Calu3 (cell line): ENCODE data around the gene MPND. TPM values are rescaled to one million over a fixed set of nuclear protein-coding genes. Genes with fewer than 3 reads are reported as not detected.

Experiments
- BruUV-seq: library from RNA; stranded (reverse); fragments of 400-500 nt; replicated peaks from 2 replicates; lab custom pipeline; 2021; lab: Mats Ljungman, UMichigan
- CTCF ChIA-PET: fragments of 300-600 bp; sonication (Branson Sonifier 250); formaldehyde crosslinking; loops from one replicate; lab custom pipeline; 2022; ENCODE audit warnings: antibody characterized with exemption; lab: Charles Lee
- DNase-seq: peaks from one replicate; pipeline ENCODE4 v3.0.0; 2022
- H3K27ac Mint-ChIP-seq: one replicate; pipeline ENCODE4 v1.8.0; 2022; ENCODE audit warnings: mixed read lengths; ENCODE audit not compliant: unreplicated experiment
- H3K27me3 Mint-ChIP-seq: one replicate; pipeline ENCODE4 v1.8.0; 2022; ENCODE audit warnings: mixed read lengths; ENCODE audit not compliant: unreplicated experiment
- H3K36me3 Mint-ChIP-seq: one replicate; pipeline ENCODE4 v1.8.0; 2022; ENCODE audit warnings: mild to moderate bottlenecking, moderate library complexity, mixed read lengths; ENCODE audit not compliant: insufficient read depth, unreplicated experiment
- H3K4me1 Mint-ChIP-seq: one replicate; pipeline ENCODE4 v1.8.0; 2022; ENCODE audit warnings: mild to moderate bottlenecking, low read depth, mixed read lengths; ENCODE audit not compliant: unreplicated experiment
- H3K4me3 Mint-ChIP-seq: one replicate; pipeline ENCODE4 v1.8.0; 2022; ENCODE audit warnings: mild to moderate bottlenecking, low read depth, moderate library complexity, mixed read lengths; ENCODE audit not compliant: unreplicated experiment
- H3K9me3 Mint-ChIP-seq: one replicate; pipeline ENCODE4 v1.8.0; 2022; ENCODE audit warnings: low read depth, mixed read lengths; ENCODE audit not compliant: unreplicated experiment
- CTCF ChIP-seq: fragments of 200-600 bp; IDR thresholded peaks from one replicate; pipeline ENCODE4 v1.8.0; 2022; ENCODE audit warnings: antibody characterized with exemption; ENCODE audit not compliant: unreplicated experiment
- intact Hi-C: fragments of 100-400 bp; cut with micrococcal nuclease; formaldehyde crosslinking; loops from one replicate; pipeline ENCODE4 v1.10.0; 2022; ENCODE audit not compliant: unreplicated experiment
- total RNA-seq: library from RNA; stranded (reverse); gene quantifications from 2 replicates; pipeline ENCODE4 v1.2.3, GENCODE V29; 2022

Gene MPND
- total RNA-seq, 1 experiment from 2014 or later: 21.1 TPM

GRCh38 chr19:4358709-4359626 lies 15.6 kb downstream of the MPND start:
- no peak for DNase-seq
- BruUV-seq: no TSS peak
- no peaks in the 10 kb centered on the region for H3K4me1 Mint-ChIP-seq
- TF ChIP-seq CTCF: no peak
- no peaks in the 10 kb centered on the region for H3K9me3 Mint-ChIP-seq
- peaks cover 27% of the 10 kb centered on the region for H3K36me3 Mint-ChIP-seq
- no peaks in the 10 kb centered on the region for H3K27me3 Mint-ChIP-seq
- H3K4me3 Mint-ChIP-seq: no peak overlapping the region
- CTCF ChIA-PET: no interaction called here
- intact Hi-C loops: no loop called here
- no peak overlapping the region for H3K27ac Mint-ChIP-seq

- Mint-ChIP-seq H3K27me3 (no peaks in the 10 kb centered on the region), H3K36me3 (peaks cover 27% of the 10 kb centered on the region), H3K4me3 (no peak overlapping the region), H3K27ac (no peak overlapping the region), H3K4me1 (no peaks in the 10 kb centered on the region), H3K9me3 (no peaks in the 10 kb centered on the region)
- DNase-seq: no peak
- intact Hi-C loops: no loop called here
- TF ChIP-seq CTCF: no peak
- no TSS peak for BruUV-seq
- CTCF ChIA-PET: no interaction called here
These were observed 16.3 kb downstream of the MPND start for GRCh38 chr19:4359627-4360000.

GRCh38 chr19:4360081-4360569 lies 16.8 kb downstream of the MPND start:
- Mint-ChIP-seq H3K4me1 (no peaks in the 10 kb centered on the region), H3K36me3 (peaks cover 23% of the 10 kb centered on the region), H3K27me3 (no peaks in the 10 kb centered on the region), H3K27ac (no peak overlapping the region), H3K9me3 (no peaks in the 10 kb centered on the region), H3K4me3 (no peak overlapping the region)
- no TSS peak for BruUV-seq
- no peak for TF ChIP-seq CTCF
- CTCF ChIA-PET: no interaction called here
- intact Hi-C loops: no loop called here
- DNase-seq: no peak

- no peak for TF ChIP-seq CTCF
- CTCF ChIA-PET: no interaction called here
- H3K27ac Mint-ChIP-seq: no peak overlapping the region
- no peak overlapping the region for H3K4me3 Mint-ChIP-seq
- no peaks in the 10 kb centered on the region for H3K9me3 Mint-ChIP-seq
- intact Hi-C loops: no loop called here
- H3K36me3 Mint-ChIP-seq: peaks cover 21% of the 10 kb centered on the region
- no peak for DNase-seq
- H3K27me3 Mint-ChIP-seq: no peaks in the 10 kb centered on the region
- no peaks in the 10 kb centered on the region for H3K4me1 Mint-ChIP-seq
- TSS peak; percentile 57 for BruUV-seq
These were observed 17.3 kb downstream of the MPND start for GRCh38 chr19:4360641-4361151.
